Keratinocyte (primary cell): ENCODE data around the gene ANKFN1.

Source experiments
- CTCF ChIP-seq, 3 experiments: IDR thresholded peaks in 1 of 3; conservative IDR thresholded peaks in 1 of 3; optimal IDR thresholded peaks in 1 of 3; 2 replicates in 2 of 3; 3 replicates in 1 of 3; pipeline versions ENCODE3 to v1.5.1; 2011; ENCODE audit warnings: low read length in 3 of 3, mild to moderate bottlenecking in 3 of 3, moderate library complexity in 2 of 3, control low read depth in 1 of 3, inconsistent platforms in 1 of 3; ENCODE audit not compliant: insufficient read depth in 2 of 3; ENCODE audit errors: extremely low read depth in 1 of 3
- EZH2 ChIP-seq: IDR thresholded peaks from one replicate; pipeline ENCODE4 v1.6.1; 2012; ENCODE audit warnings: inconsistent platforms, mild to moderate bottlenecking, low read length, moderate library complexity

GRCh38 chr17:56314026-56314425, 160.8 kb downstream of the ANKFN1 start:
- TF ChIP-seq CTCF (optimal IDR thresholded peaks at IDR 0.05 in 1 of 3, IDR thresholded peaks at IDR 0.05 in 1 of 3, conservative IDR thresholded peaks at IDR 0.05 in 1 of 3; ENCODE audit: extremely low read depth in 1 of 3, insufficient read depth in 2 of 3, low read length in 3 of 3) (no peak), EZH2 (no peak)
